Measurements from ENCODE around the gene WNT9B. TPM values are rescaled to one million over a fixed set of nuclear protein-coding genes. Genes with fewer than 3 reads are reported as not detected.

WNT9B gene
- polyA plus RNA-seq, 2 of the 4 experiments (the other 2 are of a cell fraction): 0.05 TPM

GRCh38 chr17:46831573-46832330 is 19.6 kb upstream of the WNT9B start:
- TF ChIP-seq JUN (IDR thresholded peaks at IDR 0.05) (no peak), HDAC2 (IDR thresholded peaks at IDR 0.05) (no peak), PHF8 (IDR thresholded peaks at IDR 0.05; ENCODE audit: borderline replicate concordance, low read depth) (no peak), HOXB5 (CRISPR knock-in tag; IDR thresholded peaks at IDR 0.05) (no peak), MAFK (IDR thresholded peaks at IDR 0.05; ENCODE audit: partially characterized antibody) (no peak), MAZ (IDR thresholded peaks at IDR 0.05; ENCODE audit: borderline replicate concordance, low read depth, low read length) (no peak), E2F6 (IDR thresholded peaks at IDR 0.05; ENCODE audit: borderline replicate concordance, low read depth) (no peak), MAX (IDR thresholded peaks at IDR 0.05) (no peak), PBX3 (IDR thresholded peaks at IDR 0.05) (no peak), KDM1A (IDR thresholded peaks at IDR 0.05; ENCODE audit: low read depth) (no peak)
- FAIRE-seq (no peak), DNase-seq (ENCODE audit: low read depth in 1 of 2, low spot score in 1 of 2) (no peak), ATAC-seq (no peak)
- no peaks in the 10 kb centered on the region for H3K4me1 ChIP-seq
- ChIA-PET POLR2A (no interaction called here), CTCF (interaction anchor here (0.9 to 10.9 kb wide), 6 partner anchors 8 to 169 kb away, joined by 3 to 138 read pairs (median 36); no protein-coding TSS in a partner anchor)
- WGBS (ENCODE audit: missing lambda C conversion rate): 68% methylated on average over 12 of the region's 14 CpGs
- H3K27ac ChIP-seq: no peak overlapping the region
- H3K4me2 ChIP-seq: no peak overlapping the region
- H3K4me3 ChIP-seq: no peak overlapping the region
- H3K9me3 ChIP-seq: no peaks in the 10 kb centered on the region

GRCh38 chr17:46832331-46832821 is 19.0 kb upstream of the WNT9B start:
- Histone ChIP-seq H3K27ac (no peak overlapping the region), H3K9me3 (no peaks in the 10 kb centered on the region), H3K4me3 (no peak overlapping the region), H3K4me1 (no peaks in the 10 kb centered on the region), H3K4me2 (no peak overlapping the region)
- 77% methylated on average over 11 of the region's 11 CpGs for WGBS (ENCODE audit: missing lambda C conversion rate)
- CTCF ChIA-PET: interaction anchor here (4.5 to 10.9 kb wide), 5 partner anchors 8 to 108 kb away, joined by 18 to 138 read pairs (median 45); no protein-coding TSS in a partner anchor
- FAIRE-seq: no peak
- no peak for ATAC-seq
- no peak for TF ChIP-seq RAD21 (conservative IDR thresholded peaks at IDR 0.05 in 1 of 2, IDR thresholded peaks at IDR 0.05 in 1 of 2)
- TF ChIP-seq ZNF302 (CRISPR knock-in tag; IDR thresholded peaks at IDR 0.05): no peak
- TF ChIP-seq MYC (IDR thresholded peaks at IDR 0.05; ENCODE audit: borderline replicate concordance, low read length): no peak
- no peak for TF ChIP-seq REST (IDR thresholded peaks at IDR 0.05)
- TF ChIP-seq NFE2L2 (conservative IDR thresholded peaks at IDR 0.05; ENCODE audit: low read length): no peak
- TF ChIP-seq MAX (IDR thresholded peaks at IDR 0.05): no peak
- no peak for TF ChIP-seq TP53 (CRISPR knock-in tag; IDR thresholded peaks at IDR 0.05)
- no peak for TF ChIP-seq EHF (CRISPR knock-in tag; IDR thresholded peaks at IDR 0.05)
- no peak for TF ChIP-seq JUN (IDR thresholded peaks at IDR 0.05)
- no peak for TF ChIP-seq NR3C1 (IDR thresholded peaks at IDR 0.05)
- TF ChIP-seq ZC3H11A (IDR thresholded peaks at IDR 0.05): no peak
- POLR2A ChIA-PET: no interaction called here
- DNase-seq (ENCODE audit: low read depth in 1 of 2, low spot score in 1 of 2): no peak

Measured in A549 (cell line).